ENCODE results near the gene RPAP3. TPM values are rescaled to one million over a fixed set of nuclear protein-coding genes. Genes with fewer than 3 reads are reported as not detected.

The RPAP3 gene
- total RNA-seq, 1 experiment from 2014 or later, result 48.9 TPM

- Mint-ChIP-seq H3K27me3 (ENCODE audit: low read depth) (no peaks in the 10 kb centered on the region; the same call in none of the 2 replicates), H3K36me3 (ENCODE audit: insufficient read depth in 1 of 3, low read depth in 3 of 3) (peaks cover 0 to 4% (median 2%) of the 10 kb centered on the region in 3 experiments; a peak in 4 of 7 replicates), H3K4me3 (no peak overlapping the region), H3K9me3 (no peaks in the 10 kb centered on the region), H3K4me1 (peaks cover 25 to 34% of the 10 kb centered on the region in 2 experiments), H3K27ac (no peak overlapping the region)
- H2BK20ac ChIP-seq (ENCODE audit: low read depth, low read length, poor library complexity, severe bottlenecking), result no peak overlapping the region
- no peaks in the 10 kb centered on the region for H4K20me1 ChIP-seq (ENCODE audit: control insufficient read depth, insufficient read depth, insufficient read length)
- H3K18ac ChIP-seq (ENCODE audit: insufficient read length, low read depth, low read length), result no peak overlapping the region
- no peaks in the 10 kb centered on the region for H3K79me2 ChIP-seq (ENCODE audit: insufficient read depth, low read length)
- no peak overlapping the region for H2BK120ac ChIP-seq (ENCODE audit: low read depth, low read length, poor library complexity, severe bottlenecking)
- no peak overlapping the region for H3K9ac ChIP-seq (ENCODE audit: extremely low read depth, insufficient read length, low read length)
- no peak overlapping the region for H3K23ac ChIP-seq (ENCODE audit: insufficient read length, low read depth, low read length)
- H3K79me1 ChIP-seq (ENCODE audit: insufficient read depth, low read depth, low read length, poor library complexity, severe bottlenecking), result no peaks in the 10 kb centered on the region
- H3K4me2 ChIP-seq (ENCODE audit: insufficient read depth, insufficient read length, low read length), result no peak overlapping the region
- no peak for TF ChIP-seq CTCF (conservative IDR thresholded peaks at IDR 0.05)
- H2BK5ac ChIP-seq (ENCODE audit: insufficient read length, low read length), result no peak overlapping the region
- no peak for DNase-seq
- H3K9me3 ChIP-seq (ENCODE audit: control insufficient read depth, low read depth, low read length), result no peaks in the 10 kb centered on the region
- H4K91ac ChIP-seq (ENCODE audit: insufficient read length, low read depth, low read length), result no peak overlapping the region
- H4K8ac ChIP-seq (replicated peaks; ENCODE audit: insufficient read length, low read depth, low read length), result no peak overlapping the region
- no peak overlapping the region for H2BK15ac ChIP-seq (ENCODE audit: low read depth, low read length)
- H2AK5ac ChIP-seq (ENCODE audit: insufficient read length, low read length), result no peak overlapping the region
- H3K14ac ChIP-seq (ENCODE audit: insufficient read depth, low read length), result no peak overlapping the region
- peaks cover 3% of the 10 kb centered on the region for H3K23me2 ChIP-seq (ENCODE audit: insufficient read length, low read depth, low read length, poor library complexity, severe bottlenecking)
- H2BK12ac ChIP-seq (ENCODE audit: insufficient read length, low read depth, low read length), result no peak overlapping the region
- H3K27me3 ChIP-seq (ENCODE audit: insufficient read depth, low read length), result no peaks in the 10 kb centered on the region
- no peak overlapping the region for H2AFZ ChIP-seq (ENCODE audit: low read length)
- H3T11ph ChIP-seq (ENCODE audit: low read length), result no peak overlapping the region
- no peak overlapping the region for H3K4ac ChIP-seq (ENCODE audit: low read depth, low read length)
- H3K4me1 ChIP-seq (ENCODE audit: insufficient read depth, low read length), result peaks cover 25% of the 10 kb centered on the region
- no peak overlapping the region for H4K5ac ChIP-seq (ENCODE audit: insufficient read length, low read depth, low read length)
- WGBS (ENCODE audit: extremely low coverage, insufficient read length, low lambda C conversion rate), result no CpG with 5 or more reads among the region's 3 CpGs
- H3K27ac ChIP-seq (ENCODE audit: insufficient read length, low read depth, low read length), result no peak overlapping the region
- H3K56ac ChIP-seq (ENCODE audit: insufficient read length, low read depth, low read length), result no peak overlapping the region
These were observed 49.1 kb upstream of the RPAP3 start for GRCh38 chr12:47754881-47755280.

All from H9 (cell line).